H9 (cell line): Measurements from ENCODE around the gene VIT. TPM values are rescaled to one million over a fixed set of nuclear protein-coding genes. Genes with fewer than 3 reads are reported as not detected.

ENCODE experiments used
- DNase-seq: peaks from one replicate; pipeline ENCODE4 v3.0.0-alpha.2; 2017
- H2AFZ ChIP-seq: one replicate; pipeline ENCODE4 v1.6.1; 2013; ENCODE audit warnings: mild to moderate bottlenecking, low read length, control low read depth, moderate library complexity
- H2AK5ac ChIP-seq: 2 replicates; pipeline ENCODE4 v1.6.1; 2013; ENCODE audit warnings: low read length, control low read depth, mixed read lengths; ENCODE audit not compliant: insufficient read length
- H2BK120ac ChIP-seq: one replicate; pipeline ENCODE4 v1.6.1; 2013; ENCODE audit warnings: low read depth, mild to moderate bottlenecking, low read length, control low read depth, inconsistent platforms; ENCODE audit not compliant: poor library complexity, severe bottlenecking
- H2BK12ac ChIP-seq: 2 replicates; pipeline ENCODE4 v1.6.1; 2013; ENCODE audit warnings: low read length, control low read depth, mixed read lengths, low read depth; ENCODE audit not compliant: insufficient read length
- H2BK15ac ChIP-seq: 2 replicates; pipeline ENCODE4 v1.6.1; 2013; ENCODE audit warnings: low read depth, low read length, control low read depth
- H2BK20ac ChIP-seq: one replicate; pipeline ENCODE4 v1.6.1; 2013; ENCODE audit warnings: low read depth, mild to moderate bottlenecking, low read length, control low read depth, inconsistent platforms; ENCODE audit not compliant: poor library complexity, severe bottlenecking
- H2BK5ac ChIP-seq: 2 replicates; pipeline ENCODE4 v1.6.1; 2013; ENCODE audit warnings: low read length, control low read depth, mixed read lengths; ENCODE audit not compliant: insufficient read length
- H3K14ac ChIP-seq: 2 replicates; pipeline ENCODE4 v1.6.1; 2013; ENCODE audit warnings: low read length, control low read depth; ENCODE audit not compliant: insufficient read depth
- H3K18ac ChIP-seq: 2 replicates; pipeline ENCODE4 v1.6.1; 2013; ENCODE audit warnings: low read depth, mild to moderate bottlenecking, mixed read lengths, low read length, control low read depth; ENCODE audit not compliant: insufficient read length
- H3K23ac ChIP-seq: 2 replicates; pipeline ENCODE4 v1.6.1; 2013; ENCODE audit warnings: low read length, control low read depth, mixed read lengths, low read depth; ENCODE audit not compliant: insufficient read length
- H3K23me2 ChIP-seq: 2 replicates; pipeline ENCODE4 v1.6.1; 2013; ENCODE audit warnings: low read depth, mild to moderate bottlenecking, mixed read lengths, low read length, control low read depth; ENCODE audit not compliant: insufficient read length, poor library complexity, severe bottlenecking
- H3K27ac ChIP-seq: 2 replicates; pipeline ENCODE4 v1.5.1; 2013; ENCODE audit warnings: low read length, control low read depth, mixed read lengths, low read depth; ENCODE audit not compliant: insufficient read length
- H3K27me3 ChIP-seq: 2 replicates; pipeline ENCODE4 v1.6.1; 2013; ENCODE audit warnings: low read length, control low read depth, inconsistent platforms; ENCODE audit not compliant: insufficient read depth
- H3K4ac ChIP-seq: 2 replicates; pipeline ENCODE4 v1.6.1; 2013; ENCODE audit warnings: low read depth, mild to moderate bottlenecking, control low read depth, inconsistent platforms, low read length, moderate library complexity
- H3K4me1 ChIP-seq: 2 replicates; pipeline ENCODE4 v1.6.1; 2013; ENCODE audit warnings: low read length, control low read depth, inconsistent platforms; ENCODE audit not compliant: insufficient read depth
- H3K4me2 ChIP-seq: 2 replicates; pipeline ENCODE4 v1.6.1; 2013; ENCODE audit warnings: low read length, control low read depth, mixed read lengths; ENCODE audit not compliant: insufficient read length, insufficient read depth
- H3K56ac ChIP-seq: 2 replicates; pipeline ENCODE4 v1.6.1; 2013; ENCODE audit warnings: low read depth, mild to moderate bottlenecking, mixed read lengths, low read length, control low read depth; ENCODE audit not compliant: insufficient read length
- H3K79me1 ChIP-seq: 2 replicates; pipeline ENCODE4 v1.6.1; 2013; ENCODE audit warnings: low read depth, mild to moderate bottlenecking, moderate library complexity, low read length, control low read depth, inconsistent platforms; ENCODE audit not compliant: insufficient read depth, poor library complexity, severe bottlenecking
- H3K79me2 ChIP-seq: 2 replicates; pipeline ENCODE4 v1.6.1; 2013; ENCODE audit warnings: low read length, control low read depth, inconsistent platforms; ENCODE audit not compliant: insufficient read depth
- H3K9ac ChIP-seq: 2 replicates; pipeline ENCODE4 v1.6.1; 2013; ENCODE audit warnings: low read length, control low read depth, mixed read lengths; ENCODE audit not compliant: insufficient read length; ENCODE audit errors: extremely low read depth
- H3K9me3 ChIP-seq: one replicate; pipeline ENCODE4 v1.6.1; 2013; ENCODE audit warnings: low read depth, low read length, inconsistent platforms; ENCODE audit not compliant: control insufficient read depth
- H3T11ph ChIP-seq: one replicate; pipeline ENCODE4 v1.6.1; 2013; ENCODE audit warnings: mild to moderate bottlenecking, low read length, control low read depth, inconsistent platforms
- H4K20me1 ChIP-seq: one replicate; pipeline ENCODE4 v1.6.1; 2013; ENCODE audit not compliant: control insufficient read depth, insufficient read length, insufficient read depth
- H4K5ac ChIP-seq: 2 replicates; pipeline ENCODE4 v1.6.1; 2013; ENCODE audit warnings: low read depth, mild to moderate bottlenecking, mixed read lengths, low read length, control low read depth; ENCODE audit not compliant: insufficient read length
- H4K8ac ChIP-seq: replicated peaks from 2 replicates; pipeline ENCODE4 v1.6.1; 2013; ENCODE audit warnings: low read length, control low read depth, mixed read lengths, low read depth; ENCODE audit not compliant: insufficient read length
- H4K91ac ChIP-seq: 2 replicates; pipeline ENCODE4 v1.6.1; 2013; ENCODE audit warnings: low read depth, mild to moderate bottlenecking, moderate library complexity, mixed read lengths, low read length, control low read depth; ENCODE audit not compliant: insufficient read length
- H3K27ac Mint-ChIP-seq, 3 experiments: 2 replicates in 2 of 3; 3 replicates in 1 of 3; pipeline ENCODE4 v1.8.0; 2020 to 2021; ENCODE audit warnings: mixed read lengths in 3 of 3, mild to moderate bottlenecking in 1 of 3, moderate library complexity in 1 of 3
- H3K27me3 Mint-ChIP-seq: 2 replicates; pipeline ENCODE4 v1.8.0; 2021; ENCODE audit warnings: low read depth, mild to moderate bottlenecking, moderate library complexity, mixed read lengths
- H3K36me3 Mint-ChIP-seq, 3 experiments: 2 replicates in 2 of 3; 3 replicates in 1 of 3; pipeline ENCODE4 v1.8.0; 2020 to 2021; ENCODE audit warnings: low read depth in 3 of 3, mixed read lengths in 3 of 3; ENCODE audit not compliant: insufficient read depth in 1 of 3
- H3K4me1 Mint-ChIP-seq, 2 experiments: 2 replicates each; pipeline ENCODE4 v1.8.0; 2020; ENCODE audit warnings: mixed read lengths in 2 of 2
- H3K4me3 Mint-ChIP-seq, 2 experiments: 2 replicates in 1 of 2; 3 replicates in 1 of 2; pipeline ENCODE4 v1.8.0; 2020 to 2021; ENCODE audit warnings: mild to moderate bottlenecking in 2 of 2, mixed read lengths in 2 of 2, moderate library complexity in 1 of 2
- H3K9me3 Mint-ChIP-seq, 2 experiments: 2 replicates in 1 of 2; 3 replicates in 1 of 2; pipeline ENCODE4 v1.8.0; 2020; ENCODE audit warnings: mild to moderate bottlenecking in 2 of 2, mixed read lengths in 2 of 2, moderate library complexity in 1 of 2
- total RNA-seq: library from RNA; stranded (reverse); gene quantifications from 2 replicates; pipeline ENCODE4 v1.2.1, GENCODE V29; 2021
- TF ChIP-seq, protein P1 (sequence below): fragments of 200-600 bp; sonication (generic); conservative IDR thresholded peaks from 3 replicates; pipeline ENCODE4 v1.8.0; 2021; ENCODE audit warnings: antibody characterized with exemption, mild to moderate bottlenecking

Gene VIT
- total RNA-seq, 1 experiment from 2014 or later, result 0.15 TPM

DNA sequence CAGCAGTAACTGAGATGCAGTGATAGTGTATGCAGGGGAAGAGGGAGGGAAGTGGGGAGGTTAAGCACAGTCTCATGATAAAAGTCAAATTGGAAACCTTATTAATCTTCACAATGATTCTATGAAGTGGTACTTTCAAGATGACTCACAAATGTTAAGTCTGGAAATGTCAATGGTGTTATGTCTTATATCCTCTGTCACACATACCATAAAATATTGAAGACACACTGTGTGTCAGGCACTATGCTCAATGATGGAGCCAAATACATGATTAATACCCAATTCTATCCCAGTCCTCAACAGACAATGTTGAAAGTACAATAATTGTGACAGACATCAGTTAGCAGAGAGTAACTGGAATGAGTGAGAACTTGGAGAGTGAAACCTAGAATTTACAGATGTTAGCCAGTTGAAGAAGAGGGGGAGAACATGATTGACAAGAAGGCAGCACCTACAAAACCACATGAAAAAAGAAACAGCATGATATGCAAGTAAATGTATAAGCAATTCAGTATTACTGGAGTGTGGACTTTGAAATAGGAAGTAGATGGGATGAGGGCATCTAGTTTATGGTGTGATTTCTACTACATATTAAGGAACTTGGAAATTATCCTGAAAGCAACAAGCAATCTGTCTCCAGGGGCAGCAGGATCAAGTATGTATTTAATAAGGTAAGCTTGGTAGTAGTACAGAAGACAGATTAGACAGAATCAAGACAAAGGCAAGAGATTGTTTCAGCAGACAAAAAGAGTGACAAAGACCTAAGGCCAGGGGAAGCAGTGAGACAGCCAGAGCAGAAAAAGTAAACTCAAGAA lies 162.3 kb downstream of the VIT start:
- no peak overlapping the region for H3K23ac ChIP-seq
- H3K36me3 Mint-ChIP-seq, result peaks cover 14 to 47% (median 36%) of the 10 kb centered on the region in 3 experiments
- no peaks in the 10 kb centered on the region for H4K20me1 ChIP-seq
- no peak overlapping the region for H3K4me2 ChIP-seq
- no peak overlapping the region for H3K18ac ChIP-seq
- H4K8ac ChIP-seq, result no peak overlapping the region
- H2AFZ ChIP-seq, result no peak overlapping the region
- no peak overlapping the region for H2BK5ac ChIP-seq
- H2BK20ac ChIP-seq, result no peak overlapping the region
- no peak overlapping the region for H3K14ac ChIP-seq
- H3K79me2 ChIP-seq, result no peaks in the 10 kb centered on the region
- peak overlapping the region in 1 of 3 experiments; percentile 25; a peak in 3 of 7 replicates for H3K27ac Mint-ChIP-seq
- H4K91ac ChIP-seq, result no peak overlapping the region
- no peaks in the 10 kb centered on the region for H3K27me3 ChIP-seq
- H2BK15ac ChIP-seq, result no peak overlapping the region
- H3K4me1 ChIP-seq, result no peaks in the 10 kb centered on the region
- TF ChIP-seq, protein P1, sequence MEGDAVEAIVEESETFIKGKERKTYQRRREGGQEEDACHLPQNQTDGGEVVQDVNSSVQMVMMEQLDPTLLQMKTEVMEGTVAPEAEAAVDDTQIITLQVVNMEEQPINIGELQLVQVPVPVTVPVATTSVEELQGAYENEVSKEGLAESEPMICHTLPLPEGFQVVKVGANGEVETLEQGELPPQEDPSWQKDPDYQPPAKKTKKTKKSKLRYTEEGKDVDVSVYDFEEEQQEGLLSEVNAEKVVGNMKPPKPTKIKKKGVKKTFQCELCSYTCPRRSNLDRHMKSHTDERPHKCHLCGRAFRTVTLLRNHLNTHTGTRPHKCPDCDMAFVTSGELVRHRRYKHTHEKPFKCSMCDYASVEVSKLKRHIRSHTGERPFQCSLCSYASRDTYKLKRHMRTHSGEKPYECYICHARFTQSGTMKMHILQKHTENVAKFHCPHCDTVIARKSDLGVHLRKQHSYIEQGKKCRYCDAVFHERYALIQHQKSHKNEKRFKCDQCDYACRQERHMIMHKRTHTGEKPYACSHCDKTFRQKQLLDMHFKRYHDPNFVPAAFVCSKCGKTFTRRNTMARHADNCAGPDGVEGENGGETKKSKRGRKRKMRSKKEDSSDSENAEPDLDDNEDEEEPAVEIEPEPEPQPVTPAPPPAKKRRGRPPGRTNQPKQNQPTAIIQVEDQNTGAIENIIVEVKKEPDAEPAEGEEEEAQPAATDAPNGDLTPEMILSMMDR, result no peak
- no peak overlapping the region for H3K56ac ChIP-seq
- H2BK120ac ChIP-seq, result no peak overlapping the region
- H3K9me3 ChIP-seq, result no peaks in the 10 kb centered on the region
- H3K4me1 Mint-ChIP-seq, result peaks cover 4% of the 10 kb centered on the region in 2 experiments; a peak in 3 of 4 replicates
- H3K27me3 Mint-ChIP-seq, result no peaks in the 10 kb centered on the region
- H3K9me3 Mint-ChIP-seq, result no peaks in the 10 kb centered on the region
- no peak overlapping the region for H4K5ac ChIP-seq
- H2BK12ac ChIP-seq, result no peak overlapping the region
- DNase-seq, result no peak
- no peak overlapping the region for H3K4ac ChIP-seq
- no peaks in the 10 kb centered on the region for H3K23me2 ChIP-seq
- H3T11ph ChIP-seq, result no peak overlapping the region
- no peak overlapping the region for H3K9ac ChIP-seq
- H3K79me1 ChIP-seq, result no peaks in the 10 kb centered on the region
- no peak overlapping the region for H2AK5ac ChIP-seq
- H3K27ac ChIP-seq, result no peak overlapping the region
- H3K4me3 Mint-ChIP-seq, result no peak overlapping the region
